HG03103 (cell line): ENCODE results near the gene KRTCAP2.
"Not testable (repeated sequence)": the region's sequence is repeated elsewhere in the genome, so short reads cannot be mapped to it uniquely, and the experiment has no call there.

Experiments used
- ATAC-seq: cut with Tn5 transposase; IDR thresholded peaks from one replicate; pipeline ENCODE4 v1.9.1; 2021; ENCODE audit warnings: low read depth; ENCODE audit not compliant: unreplicated experiment

Gene KRTCAP2

DNA sequence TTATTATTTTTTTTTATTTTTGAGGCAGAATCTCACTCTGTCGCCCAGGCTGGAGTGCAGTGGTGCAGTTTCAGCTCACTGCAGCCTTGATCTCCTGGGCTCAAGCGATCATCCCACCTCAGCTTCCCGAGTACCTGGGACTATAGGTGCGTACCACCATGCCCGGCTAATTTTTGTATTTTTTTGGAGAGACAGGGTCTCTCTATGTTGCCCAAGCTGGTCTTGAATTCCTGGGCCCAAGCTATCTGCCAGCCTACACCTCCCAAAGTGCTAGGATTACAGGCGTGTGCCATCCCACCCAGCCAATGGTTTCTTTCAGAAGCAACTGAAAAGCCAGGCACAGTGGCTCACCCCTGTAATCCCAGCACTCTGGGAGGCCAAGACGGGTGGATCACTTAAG, 2.3 kb downstream of the KRTCAP2 start:
- no peak for ATAC-seq

DNA sequence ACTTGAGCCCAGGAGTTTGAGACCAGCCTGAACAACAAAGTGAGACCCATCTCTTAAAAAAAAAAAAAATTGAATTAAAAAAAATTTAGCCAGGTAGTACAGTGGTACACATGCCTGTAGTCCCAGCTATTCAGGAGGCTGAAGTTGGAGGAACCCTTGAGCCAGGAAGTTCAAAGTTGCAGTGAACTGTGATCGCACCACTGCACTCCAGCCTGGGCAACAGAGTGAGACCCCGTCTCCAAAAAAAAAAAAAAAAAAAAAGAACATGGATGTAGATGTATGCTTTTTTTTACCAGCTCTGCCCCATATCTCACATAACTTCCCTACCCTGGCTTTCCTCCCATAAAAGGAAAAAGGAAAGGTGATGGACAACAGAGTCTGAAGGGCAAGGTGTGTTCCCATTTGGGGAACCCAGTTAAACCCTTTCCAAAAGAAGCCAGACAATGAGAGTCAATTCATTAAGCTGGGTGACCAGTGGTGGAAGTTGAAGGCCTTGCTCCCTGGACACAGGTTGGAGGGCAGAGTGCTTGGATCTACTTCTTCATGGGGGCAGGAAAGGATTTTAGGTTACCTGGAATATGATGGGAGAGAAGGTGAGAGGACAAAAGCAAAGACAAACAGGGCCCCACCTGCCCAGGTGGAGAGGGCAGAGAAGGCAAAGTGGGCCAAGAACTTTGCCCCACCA, 2.9 kb downstream of the KRTCAP2 start:
- no peak for ATAC-seq

DNA sequence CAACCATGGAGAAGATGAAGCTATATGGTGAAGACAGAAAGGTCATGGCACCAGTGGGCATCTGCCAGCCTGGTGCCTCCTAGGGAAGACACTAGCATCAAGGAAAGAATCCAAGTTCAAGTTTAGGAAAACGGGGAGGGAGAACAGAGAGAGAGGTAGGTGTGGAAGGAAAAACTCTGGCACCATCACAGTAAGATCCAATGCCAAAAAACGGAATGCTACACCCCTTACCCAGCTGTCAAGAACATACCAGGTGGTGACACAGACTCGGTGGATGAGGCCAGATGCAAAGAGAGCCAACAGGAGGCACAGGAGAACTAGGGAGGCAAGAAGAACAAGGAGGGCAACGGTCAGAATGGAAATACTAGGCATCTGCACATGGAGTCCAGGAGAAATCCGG, 3.6 kb downstream of the KRTCAP2 start:
- ATAC-seq, result no peak

DNA sequence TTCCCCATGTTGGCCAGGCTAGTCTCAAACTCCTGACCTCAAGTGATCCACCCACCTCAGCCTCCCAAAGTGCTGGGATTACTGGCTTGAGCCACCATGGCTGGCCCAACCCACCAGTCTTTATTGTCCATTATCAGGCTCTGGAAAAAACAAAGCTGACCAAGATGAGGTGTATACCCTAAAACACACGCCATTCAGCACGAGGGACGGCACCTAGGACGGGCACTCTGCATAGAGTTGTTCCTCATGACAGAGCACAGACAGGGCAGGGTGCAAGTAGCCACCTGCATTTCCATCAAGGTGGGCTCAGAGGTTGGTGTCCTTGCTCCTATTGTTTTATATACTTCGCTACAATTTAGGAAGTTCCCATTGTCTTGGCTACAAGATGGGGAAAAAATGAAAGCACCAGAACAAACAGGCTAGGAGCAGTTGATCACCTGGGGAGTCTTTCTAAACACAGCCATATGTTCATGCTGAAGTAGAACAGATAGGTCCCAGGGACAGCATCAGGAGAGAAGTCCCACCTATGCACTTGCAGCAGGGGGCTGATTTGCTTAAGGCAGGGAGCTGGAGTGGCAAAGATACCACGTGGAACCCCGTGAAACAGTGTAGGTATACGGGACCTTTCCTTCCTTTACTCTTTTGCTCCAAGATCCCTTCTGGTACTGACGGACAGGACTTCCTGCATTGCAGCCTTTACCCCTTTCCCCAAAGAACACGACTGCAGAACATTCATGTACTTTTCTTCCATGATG, 4.5 kb downstream of the KRTCAP2 start:
- ATAC-seq, result no peak

DNA sequence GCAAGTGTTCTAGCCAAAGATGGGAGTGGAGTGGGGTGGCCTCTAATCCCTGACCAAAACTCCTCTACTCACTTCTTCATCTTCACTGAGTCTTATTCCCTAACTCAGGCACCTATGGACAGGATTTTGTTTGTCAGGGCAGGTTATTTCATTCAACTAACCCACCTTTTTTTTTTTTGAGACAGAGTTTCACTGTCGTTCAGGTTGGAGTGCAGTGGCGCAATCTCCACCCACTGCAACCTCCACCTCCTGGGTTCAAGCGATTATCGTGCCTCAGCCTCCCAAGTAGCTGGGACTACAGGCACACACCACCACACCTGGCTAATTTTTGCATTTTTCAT, 5.0 kb downstream of the KRTCAP2 start:
- not testable (repeated sequence) for ATAC-seq

DNA sequence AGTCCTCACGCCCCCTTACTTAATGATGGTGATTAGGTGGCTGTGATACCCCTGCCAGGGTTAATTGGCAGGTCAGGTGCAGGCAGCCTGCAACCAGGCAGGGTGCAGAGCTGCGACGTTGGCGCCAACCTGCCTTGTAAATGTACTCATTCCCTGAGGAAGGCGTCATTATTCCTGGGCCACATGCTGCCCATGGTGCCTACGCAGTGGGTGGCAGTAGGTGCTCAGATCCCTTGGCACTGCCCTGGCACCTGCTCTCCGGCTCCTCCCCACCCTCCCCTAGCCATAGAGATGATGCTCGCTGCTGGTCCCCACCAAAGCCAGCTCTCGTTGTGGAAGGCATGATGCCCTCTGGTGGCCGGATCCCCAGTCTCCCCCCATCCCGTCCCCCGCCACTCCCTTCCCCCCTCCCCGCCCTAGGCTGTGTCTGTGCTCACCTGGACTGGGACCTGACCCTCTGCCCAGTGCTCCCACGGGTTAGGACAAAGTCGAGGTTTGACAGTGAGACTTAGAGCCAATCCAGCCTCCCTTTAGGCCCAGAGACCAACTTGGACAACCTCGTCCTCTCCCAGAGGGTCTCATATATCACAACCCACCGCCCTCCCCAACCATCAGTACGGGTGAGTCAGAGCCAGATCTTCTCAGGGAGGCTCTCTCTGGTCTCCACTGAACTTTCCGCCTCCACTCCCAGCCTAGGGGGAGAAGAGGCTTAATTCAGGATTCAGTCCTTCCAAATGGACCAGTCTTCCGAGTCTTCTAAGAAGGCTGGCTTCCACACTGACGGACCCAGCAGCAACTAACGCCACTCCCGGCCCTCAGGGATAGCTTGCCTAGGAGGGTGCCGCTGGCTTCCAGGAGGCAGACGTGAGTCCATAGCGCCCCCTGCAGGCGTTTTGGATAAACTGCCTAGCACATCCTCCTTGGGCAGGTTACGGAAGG, 5.7 kb downstream of the KRTCAP2 start:
- no peak for ATAC-seq

DNA sequence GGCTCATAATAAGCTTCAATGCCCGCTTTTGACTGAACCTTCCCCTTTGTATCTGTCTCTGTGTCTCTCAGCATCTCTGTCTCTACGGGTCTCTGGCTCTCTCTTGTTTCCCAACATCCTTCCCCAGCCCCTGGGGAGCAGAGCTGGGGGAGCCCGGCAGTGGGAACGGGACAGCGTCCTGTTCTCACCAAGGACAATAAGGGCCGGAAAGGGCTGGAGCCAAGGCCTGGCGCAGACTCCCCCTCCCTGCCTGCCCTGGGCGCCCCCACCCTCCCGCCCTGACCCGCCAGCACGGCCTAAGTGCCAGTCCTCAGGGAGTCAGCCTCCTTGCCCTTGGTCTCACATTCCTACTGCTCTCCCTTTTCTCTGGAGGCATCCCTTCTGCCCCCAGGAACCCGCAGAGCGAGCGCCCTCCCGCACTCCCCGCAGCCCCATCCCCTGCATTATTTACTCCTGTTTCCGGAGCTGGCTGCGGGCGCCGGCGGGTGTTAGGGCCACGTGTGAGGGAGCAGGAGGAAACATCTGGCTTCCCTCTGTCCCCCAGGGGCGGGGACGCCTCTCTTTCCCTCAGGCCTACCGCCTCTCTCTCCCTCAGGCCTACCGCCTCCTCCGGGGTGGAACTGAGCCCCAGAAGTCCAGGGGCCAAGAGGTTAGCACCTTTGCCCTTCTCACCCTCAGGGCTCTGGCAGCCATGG, 6.5 kb downstream of the KRTCAP2 start:
- no peak for ATAC-seq

DNA sequence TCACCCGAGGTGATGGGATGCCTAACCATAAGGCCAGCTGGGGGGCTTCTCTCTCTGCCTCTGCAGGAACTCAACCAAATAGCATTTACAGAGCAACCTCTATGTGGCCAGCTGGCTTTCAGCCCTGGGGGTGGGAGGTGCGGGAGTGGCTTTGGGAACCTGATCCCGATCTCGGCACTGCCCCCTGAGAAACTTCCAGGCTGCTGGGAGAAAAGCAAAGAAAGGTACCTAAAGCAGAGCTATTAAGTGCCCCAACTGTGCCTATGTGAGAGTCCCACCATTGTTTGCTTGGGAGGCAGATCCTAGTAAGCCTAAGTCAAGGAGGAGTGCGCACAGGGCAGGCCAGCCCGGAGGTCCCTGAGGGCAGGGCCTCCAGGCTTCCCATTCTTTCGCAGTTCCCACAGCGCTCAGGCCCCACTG, 7.0 kb downstream of the KRTCAP2 start:
- no peak for ATAC-seq

DNA sequence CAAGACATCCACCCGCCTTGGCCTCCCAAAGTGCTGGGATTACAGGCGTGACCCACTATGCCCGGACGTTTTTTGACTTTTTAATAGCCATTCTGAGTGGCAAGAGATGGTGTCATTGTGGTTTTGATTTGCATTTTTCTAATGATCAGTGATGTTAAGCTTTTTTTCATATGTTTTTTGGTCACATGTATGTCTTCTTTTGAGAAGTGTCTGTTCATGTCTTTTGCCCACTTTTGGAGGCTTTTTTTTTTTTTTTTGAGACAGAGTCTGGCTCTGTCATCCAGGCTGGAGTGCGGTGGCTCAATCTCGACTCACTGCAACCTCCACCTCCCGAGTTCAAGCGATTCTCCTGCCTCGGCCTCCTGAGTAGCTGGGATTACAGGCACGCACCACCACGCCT, 8.5 kb downstream of the KRTCAP2 start:
- ATAC-seq, result not testable (repeated sequence)

DNA sequence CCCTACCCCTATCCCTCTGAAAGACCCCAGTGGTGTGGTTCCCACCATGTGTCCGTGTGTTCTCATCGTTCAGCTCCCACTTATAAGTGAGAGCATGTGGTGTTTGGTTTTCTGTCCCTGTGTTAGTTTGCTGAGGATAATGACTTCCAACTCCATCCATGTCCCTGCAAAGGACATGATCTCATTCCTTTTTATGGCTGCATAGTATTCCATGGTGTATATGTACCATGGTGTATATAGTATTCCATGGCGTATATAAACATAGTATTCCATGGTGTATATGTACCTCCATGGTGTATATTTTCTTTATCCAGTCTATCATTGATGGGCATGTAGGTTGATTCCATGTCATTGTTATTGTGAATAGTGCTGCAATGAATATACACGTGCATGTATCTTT, 9.3 kb downstream of the KRTCAP2 start:
- ATAC-seq, result not testable (repeated sequence)

DNA sequence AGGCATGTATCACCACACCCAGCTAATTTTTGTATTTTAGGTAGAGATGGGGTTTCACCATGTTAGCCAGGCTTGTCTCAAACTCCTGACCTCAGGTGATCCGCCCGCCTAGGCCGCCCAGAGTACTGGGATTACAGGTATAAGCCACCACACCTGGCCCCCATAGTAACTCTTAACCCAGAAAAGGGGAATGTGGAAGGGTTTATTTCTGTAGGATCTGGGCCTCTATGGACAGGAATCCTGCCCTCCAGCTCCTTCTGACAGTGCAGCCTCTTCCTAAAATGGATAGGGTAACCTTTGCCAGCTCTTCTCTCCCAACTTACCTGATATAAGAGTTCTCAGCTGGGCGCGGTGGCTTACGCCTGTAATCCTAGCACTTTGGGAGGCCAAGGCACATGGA, 10.5 kb downstream of the KRTCAP2 start:
- not testable (repeated sequence) for ATAC-seq

DNA sequence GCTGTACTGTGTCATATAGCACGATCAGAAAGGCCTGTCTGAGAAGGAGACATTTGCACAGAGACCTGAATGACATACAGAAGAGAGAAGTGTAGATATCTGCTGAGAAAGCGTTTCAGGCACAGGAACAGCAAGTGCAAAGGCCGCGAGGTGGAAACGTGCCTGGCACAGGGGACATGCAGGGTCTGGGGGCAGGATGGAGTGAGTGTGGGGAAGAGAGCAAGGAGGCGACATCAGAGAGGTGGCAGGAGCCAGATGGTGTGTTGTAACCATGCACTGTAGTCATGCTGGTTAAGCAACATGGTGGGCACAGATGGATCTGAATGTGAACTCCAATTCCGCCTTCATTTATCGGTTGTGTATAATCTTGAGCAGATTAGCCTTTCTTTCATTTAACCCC, 13.0 kb downstream of the KRTCAP2 start:
- no peak for ATAC-seq

DNA sequence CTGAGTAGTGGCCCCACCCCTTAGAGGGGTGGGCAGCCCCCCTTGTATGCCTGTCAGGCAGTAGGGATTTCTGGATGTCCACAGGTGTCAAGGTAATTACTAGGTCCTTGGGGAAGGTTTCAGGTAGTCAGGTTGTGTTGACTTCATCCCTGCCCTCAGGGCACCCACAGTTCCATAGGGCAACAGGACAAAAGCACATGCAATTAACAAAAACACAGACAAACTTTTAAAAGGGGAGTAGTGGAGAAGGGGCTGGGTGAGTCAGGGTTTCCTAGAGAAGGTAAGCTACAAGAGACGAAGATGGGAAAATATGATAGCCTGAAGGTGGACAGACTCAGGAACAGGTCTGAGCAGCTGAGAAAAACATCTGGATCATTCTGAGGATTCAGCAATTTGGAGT, 14.1 kb downstream of the KRTCAP2 start:
- no peak for ATAC-seq

DNA sequence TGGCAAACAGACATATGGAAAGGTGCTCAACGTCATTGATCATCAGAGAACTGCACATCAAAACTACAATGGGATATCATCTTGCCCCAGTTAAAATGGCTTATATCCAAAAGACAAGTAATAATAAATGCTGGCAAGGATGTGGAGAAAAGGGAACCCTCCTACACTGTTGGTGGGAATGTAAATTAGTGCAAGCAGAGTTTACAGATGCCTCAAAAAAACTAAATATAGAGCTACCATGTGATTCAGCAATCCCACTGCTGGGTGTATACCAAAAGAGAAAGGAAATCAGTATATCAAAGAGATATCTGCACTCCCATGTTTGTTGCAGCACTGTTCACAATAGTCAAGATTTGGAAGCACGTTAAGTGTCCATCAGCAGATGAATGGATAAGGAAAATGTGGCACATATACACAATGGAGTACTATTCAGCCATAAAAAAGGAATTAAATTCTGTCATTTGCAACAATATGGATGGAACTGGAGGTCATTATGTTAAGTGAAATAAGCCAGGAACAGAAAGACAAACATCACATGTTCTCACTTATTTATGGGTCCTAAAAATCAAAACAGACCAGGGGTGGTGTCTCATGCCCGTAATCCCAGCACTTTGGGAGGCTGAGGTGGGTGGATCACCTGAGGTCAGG, 17.0 kb downstream of the KRTCAP2 start:
- ATAC-seq, result not testable (repeated sequence)

DNA sequence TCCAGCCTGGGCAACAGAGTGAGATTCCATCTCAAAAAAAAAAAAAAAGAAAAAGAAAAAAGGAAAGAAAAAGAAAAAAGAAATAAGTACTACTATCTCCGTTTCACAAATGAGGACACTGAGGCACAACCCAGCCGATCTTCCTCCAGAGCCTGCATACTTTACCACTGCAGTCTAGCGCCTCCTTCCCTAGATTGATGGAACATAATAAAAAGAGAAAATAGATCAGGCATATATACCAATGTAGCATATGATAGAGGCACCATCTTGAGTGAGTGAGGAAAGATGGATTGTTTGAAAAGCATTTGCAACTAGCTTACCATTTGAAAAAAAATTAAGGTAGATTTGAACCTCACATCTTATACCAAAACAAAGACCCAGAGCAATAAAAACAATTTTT, 27.6 kb downstream of the KRTCAP2 start:
- no peak for ATAC-seq

DNA sequence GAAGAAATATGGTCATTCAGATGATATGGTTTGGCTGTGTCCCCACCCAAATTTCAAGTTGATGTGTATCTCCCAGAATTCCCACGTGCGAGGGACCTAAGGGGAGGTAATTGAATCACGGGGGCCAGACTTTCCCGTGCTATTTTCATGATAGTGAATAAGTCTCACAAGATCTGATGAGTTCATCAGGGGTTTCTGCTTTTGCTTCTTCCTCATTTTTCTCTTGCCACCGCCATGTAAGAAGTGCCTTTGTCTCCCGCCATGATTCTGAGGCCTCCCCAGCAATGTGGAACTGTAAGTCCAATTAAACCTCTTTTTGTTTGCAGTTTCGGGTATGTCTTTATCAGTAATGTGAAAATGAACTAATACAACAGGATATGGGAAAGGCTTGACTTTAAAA, 31.4 kb downstream of the KRTCAP2 start:
- ATAC-seq, result no peak

DNA sequence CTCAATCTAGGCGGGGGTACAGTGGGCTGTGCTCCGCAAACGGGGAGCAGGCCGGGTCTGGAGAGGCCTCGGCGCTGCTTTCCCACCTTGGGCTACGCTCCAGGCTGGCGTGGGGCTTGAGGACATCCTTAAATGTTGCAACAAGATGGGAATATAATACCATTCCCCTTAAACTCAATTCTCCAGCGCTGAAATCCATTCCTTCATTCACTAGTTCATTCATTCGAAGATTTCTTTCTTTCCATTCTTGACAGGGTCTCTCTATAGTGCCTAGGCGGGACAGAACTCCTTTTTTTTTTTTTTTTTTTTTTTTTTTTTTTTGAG, 32.5 kb downstream of the KRTCAP2 start:
- no peak for ATAC-seq

DNA sequence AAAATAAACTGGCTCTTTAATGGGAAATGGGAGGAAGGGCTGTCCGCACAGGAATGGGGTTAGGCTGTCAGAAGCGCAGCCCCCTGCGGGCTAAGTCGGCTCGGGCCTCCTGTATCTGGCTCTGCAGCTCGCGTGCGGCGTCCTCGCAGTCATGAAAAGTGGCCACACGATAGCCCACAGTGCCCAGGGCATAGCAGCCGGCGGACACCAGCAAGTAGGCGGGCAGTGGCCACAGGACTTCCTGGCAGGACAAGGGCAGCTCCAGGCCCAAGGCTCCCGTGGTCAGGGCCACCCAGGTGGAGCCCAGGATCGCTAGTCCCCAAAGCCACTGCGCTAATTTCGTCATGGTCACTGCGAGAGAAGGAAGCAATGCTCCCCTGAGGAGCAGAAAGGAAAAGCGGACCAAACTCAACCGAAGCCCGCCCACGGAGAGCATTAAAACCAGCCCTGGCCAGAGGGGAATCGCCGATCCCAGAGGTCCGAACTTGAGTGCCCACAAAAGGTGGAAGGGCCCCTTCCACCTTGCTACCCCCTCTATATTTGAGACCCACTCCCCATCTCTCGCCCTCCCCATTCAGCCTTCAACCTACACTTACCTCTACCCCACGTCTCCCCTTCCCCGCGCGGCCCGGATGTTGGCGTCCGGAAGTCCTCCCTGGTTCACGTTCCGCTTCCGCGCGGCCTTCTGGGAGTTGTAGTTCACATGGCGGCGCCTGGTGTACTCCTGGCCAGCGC, 33.0 kb downstream of the KRTCAP2 start, which contains the start of gene DPM3:
Gene DPM3 (minus strand): TSS at position 637 of the 735 bp plus-strand sequence. CDS start 291 bp downstream, at position 346.
- ATAC-seq, result peak; percentile 64

DNA sequence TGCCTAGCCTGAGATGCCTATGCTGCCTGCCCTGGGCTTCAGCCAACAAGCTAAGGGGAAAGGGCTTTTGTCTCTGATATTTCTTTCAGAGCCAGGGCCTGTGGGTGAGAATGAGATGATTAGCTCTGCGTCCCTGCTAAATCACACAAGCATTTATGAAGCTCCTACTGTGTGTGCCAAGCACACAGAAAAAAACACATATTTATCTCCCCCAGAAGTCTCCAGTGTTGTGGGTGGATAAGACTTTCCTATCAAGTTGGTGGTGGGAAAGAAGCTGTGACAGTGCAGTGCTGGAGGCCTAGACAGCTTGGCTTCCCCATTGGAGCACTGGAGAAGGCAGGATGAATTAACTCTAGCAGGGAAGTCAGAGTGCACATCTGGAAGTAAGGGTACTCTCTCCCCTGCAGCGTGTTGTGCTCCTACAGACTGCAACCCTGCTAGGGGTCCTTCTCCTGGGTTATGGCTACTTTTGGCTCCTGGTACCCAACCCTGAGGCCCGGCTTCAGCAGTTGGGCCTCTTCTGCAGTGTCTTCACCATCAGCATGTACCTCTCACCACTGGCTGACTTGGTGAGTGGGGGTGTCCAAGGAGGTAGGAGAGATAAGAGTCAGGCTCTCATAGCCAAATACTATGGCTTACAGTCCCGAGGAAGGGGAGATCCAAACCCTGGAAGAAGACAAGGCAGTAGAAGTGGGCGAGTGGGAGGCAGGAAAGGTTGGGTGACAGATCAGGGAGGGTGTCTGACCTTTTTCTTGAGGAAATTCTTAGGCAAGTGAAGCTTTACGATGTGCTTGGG, 35.8 kb downstream of the KRTCAP2 start:
- no peak for ATAC-seq
